ENCODE data around the gene LCOR.

LCOR gene

DNA sequence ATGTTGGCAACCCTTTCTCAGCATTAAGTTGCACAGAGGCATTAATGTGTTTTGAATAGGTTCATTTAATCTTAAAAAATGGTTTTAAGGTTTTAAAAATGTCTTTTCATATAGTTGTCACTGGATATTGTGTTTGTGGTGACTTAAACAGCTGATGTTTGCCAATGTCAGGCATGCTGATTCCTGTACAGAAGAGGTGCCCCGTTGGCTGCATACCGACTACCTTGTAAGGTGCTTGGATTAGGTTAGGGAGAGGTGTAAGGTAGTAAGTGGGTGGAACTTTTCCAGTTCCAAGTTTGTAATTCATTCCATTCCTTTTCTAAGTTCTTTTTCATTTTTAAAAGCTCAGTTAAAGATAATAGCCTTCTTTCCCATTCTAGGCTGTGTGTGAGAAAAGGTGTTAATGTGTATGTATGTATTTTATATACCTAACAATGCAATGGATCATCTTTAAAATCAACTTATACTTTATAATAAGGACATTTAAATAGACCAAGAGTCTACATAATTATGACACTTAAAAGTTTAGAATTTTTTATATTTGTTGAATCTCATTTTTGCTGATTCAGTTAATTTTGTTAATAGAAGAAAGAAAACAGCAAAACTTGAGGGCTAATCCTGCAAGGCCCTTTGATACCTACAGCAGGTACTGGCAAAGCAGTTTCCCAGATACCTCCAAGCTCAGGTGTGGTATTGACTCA, 155.2 kb downstream of the LCOR start:
- no peak for DNase-seq (ENCODE audit: low spot score)

DNA sequence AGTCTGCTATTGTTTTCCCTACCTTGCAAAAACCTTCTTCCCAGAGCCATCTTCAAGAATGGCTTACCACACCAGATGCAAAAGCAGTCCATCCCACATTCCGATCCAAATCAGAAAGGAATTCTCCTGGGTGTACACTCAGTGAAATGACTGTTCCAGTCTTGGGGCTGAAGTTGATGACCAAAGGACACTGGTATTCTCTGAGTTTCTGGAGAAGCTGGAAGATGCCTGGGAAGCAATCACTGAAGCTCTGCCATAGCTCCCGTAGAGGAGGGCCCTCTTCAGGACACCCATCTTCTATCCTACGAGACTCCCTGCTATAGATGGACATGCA, 155.7 kb downstream of the LCOR start:
- no peak for DNase-seq (ENCODE audit: low spot score)

DNA sequence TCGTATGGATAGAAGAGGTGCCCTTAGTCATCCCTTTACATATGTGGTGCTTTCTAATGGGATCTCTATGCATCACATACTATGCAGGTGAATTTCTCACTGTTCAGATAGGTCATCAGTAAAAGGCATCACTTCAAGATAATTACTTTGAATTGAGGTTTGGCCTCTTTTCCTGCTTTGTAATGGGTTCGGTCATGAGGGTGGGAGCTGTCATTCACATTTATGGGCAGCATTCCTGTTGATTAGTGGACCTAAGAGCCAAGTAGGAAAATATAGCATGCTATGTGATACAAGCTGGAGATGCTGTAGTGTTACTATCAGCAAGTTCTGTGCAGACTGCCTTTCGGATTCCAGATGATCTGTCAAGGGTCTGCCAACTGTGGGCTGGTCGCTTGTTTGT, 156.3 kb downstream of the LCOR start:
- DNase-seq (ENCODE audit: low spot score) = no peak

DNA sequence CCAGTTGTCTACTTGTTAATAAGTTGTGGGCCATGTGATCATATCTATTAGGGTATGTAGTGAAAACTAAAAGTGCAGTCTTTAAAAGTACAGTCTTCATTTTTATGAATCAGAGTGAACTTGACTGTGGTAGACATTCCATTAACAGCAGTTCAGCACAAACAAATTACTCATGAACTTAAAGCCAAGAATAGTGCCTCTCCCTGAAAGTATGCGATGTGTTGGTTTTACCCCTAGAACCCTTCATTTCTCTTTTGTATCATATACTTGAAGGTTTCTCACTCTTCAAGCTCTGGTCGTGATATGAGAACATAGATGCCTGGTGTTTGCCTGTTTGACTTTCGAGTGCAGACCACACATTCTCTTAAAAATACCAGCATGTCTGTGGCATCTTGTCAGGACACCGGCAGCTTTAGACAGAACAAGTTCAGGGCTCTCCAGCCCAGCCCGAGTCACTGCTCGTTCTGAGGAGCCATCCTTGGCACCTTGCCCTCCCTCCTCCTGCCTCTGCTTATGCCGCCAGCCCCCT, 159.3 kb downstream of the LCOR start:
- no peak for DNase-seq (ENCODE audit: low spot score)

DNA sequence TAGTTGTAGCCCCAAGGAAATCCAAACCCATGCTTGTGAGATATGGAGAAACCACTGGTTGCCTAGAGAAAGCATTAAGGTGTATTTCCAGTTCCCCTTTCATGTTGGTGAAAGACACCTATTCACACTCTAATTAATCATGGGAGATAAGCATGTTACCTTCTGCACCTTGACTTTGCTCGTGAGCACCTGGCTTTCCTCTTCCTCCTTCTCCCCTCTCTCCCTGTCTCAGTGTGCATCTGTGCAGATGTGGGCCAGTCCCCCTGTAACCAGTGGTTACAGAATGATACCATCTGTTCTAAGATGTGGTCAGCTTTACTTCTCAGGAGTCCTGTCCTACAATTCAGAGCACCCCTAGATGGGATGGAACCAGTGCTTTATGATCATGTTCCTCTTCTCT, 160.6 kb downstream of the LCOR start:
- no peak for DNase-seq (ENCODE audit: low spot score)

DNA sequence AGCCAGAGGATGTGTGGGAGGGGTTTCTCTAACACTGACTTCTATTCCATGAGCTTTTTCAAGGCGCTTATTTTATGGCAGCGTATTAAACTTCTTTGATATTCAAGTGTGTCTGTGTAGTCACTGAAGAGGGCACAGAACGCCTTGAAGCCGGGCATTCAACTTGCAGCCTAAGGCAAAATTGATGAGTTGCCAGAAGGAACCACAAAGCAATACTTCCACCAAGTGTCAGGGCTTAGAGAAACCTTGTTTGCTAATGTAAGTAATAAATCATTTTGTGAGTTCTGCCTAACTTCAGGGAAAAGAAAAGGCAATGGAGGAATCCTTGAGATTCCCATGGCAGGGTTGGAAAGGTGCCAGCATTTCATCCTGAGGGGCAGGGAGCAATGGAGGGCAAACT, 163.8 kb downstream of the LCOR start:
- no peak for DNase-seq (ENCODE audit: low spot score)

DNA sequence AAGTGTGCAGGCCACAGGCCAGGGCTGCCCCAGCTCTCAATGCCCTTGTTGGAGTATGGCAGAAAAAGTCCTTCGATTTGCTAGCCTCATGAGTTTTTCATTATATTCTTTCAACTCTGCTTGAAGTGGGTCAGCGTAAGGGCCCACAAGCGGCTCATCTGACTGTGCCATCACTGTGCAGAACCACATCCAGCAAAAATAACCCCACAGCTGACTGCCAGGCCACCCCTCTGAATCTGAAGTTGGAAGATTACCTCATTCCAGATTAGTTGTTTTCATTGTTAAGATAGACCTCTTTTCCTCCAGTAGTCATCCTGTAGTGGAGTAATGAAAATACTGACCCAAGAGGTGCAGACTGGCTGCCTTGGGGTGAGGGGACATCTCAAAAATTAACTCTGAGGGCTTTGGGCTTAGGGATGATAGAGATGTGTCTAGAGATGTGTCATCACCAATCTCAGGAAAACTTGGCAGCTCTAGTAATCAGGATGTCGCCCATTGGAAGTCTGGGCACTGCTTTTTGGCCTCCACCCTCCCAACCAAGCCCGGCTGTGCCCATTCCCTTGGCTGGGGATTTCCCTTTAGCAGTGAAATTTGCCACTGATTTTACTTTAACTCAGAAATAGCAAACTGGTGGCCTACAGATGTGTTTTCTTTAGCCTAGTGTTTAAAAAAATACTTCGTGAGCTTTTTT, 164.3 kb downstream of the LCOR start:
- no peak for DNase-seq (ENCODE audit: low spot score)

DNA sequence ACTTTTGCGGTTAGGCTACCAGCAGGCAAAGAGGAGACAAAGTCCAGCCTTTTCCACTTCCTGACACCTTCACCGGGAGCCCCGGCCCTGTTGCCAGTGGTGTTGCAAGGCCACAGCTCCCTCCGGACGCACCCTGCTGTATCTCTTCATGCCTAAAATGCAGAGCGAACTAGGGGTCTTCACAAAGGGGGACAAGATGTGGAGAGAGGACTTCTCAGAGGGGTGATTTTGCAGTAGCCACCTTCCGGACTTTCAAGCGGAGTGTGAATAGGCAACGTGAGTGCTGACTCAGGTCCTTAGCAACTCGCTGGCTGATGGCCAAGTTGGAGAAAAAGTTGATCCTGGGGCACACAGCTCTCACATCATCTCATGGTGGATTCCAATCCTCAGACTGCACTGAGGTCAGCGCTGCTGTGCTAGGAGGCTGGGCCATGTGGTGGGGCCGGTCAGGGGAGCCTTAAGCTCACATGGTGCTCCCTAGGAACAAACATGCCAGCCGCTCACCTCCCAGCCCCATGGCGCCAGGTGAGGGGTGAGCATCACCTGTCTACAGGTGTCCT, 166.3 kb downstream of the LCOR start:
- DNase-seq (ENCODE audit: low spot score) = no peak

DNA sequence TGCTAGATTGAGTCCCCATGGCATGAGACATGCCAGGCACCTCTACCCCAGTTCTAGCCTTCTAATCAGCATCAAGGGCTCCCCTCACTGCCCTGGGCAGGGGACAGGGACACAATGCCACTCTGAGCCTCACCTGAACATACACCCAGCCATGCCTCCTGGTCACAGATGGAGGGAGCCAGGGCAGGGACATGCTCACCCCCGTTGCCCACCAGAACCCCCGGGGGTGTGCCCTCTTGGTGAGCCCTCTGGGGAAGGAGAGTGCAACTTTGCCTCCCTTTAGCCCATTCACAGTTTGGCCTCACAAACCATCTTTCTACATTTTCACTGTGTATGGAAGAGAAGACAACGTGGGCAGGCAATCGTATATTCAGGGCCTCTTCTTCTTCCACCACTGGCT, 167.2 kb downstream of the LCOR start:
- no peak for DNase-seq (ENCODE audit: low spot score)

DNA sequence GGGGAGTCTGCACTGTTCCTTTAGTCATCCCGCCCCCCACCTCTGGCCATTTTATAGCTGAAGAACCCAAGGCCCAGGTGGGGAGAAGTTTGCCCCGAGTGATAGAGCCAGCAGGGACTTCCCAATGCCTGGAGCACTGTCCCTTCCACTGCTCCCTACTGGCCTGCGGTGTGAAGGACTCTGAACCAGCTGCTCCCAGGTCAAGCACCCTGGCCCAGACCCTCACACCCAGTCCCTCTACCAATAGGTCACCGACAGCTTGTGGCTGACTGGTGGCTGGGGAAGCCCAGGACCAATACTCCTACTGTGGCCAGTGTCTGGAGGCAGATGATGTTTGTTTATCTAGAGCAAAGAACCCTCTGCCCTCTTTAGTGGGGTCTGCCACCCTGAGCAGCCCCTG, 167.9 kb downstream of the LCOR start:
- DNase-seq (ENCODE audit: low spot score) = no peak

DNA sequence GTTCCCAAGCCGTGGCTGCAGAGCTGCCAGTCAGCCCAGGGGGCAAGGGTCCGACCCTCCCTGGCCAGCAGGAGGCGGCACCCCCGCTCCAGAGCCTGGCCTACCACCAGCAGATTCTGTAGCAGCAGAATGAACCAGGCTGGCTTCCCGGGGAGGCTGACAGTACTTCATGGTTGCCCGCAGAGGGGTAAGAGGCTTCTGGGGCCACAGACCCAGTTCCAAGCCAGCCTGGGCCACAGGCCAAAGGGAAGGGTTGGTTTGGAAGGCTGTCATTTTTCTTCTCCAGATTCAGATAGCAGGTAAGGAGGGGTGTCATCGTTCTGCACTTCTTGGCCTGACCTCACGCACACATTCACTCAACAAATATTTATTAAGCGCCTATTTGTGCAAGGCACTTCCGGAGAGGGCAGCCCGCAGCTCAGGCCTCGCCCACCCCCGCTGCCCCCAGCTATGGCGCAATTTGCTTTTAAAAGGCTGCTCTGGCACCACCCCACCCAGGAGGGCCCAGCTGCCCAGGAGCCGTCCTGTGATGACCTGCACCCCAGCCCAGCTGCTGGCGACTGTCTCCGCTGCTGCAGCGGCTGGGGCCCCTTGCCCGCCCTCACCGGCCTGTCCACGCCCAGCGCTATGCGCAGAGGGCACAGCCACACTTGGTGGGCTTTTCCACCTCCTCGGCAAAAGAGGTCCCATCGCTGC, 168.5 kb downstream of the LCOR start:
- DNase-seq (ENCODE audit: low spot score) = no peak

DNA sequence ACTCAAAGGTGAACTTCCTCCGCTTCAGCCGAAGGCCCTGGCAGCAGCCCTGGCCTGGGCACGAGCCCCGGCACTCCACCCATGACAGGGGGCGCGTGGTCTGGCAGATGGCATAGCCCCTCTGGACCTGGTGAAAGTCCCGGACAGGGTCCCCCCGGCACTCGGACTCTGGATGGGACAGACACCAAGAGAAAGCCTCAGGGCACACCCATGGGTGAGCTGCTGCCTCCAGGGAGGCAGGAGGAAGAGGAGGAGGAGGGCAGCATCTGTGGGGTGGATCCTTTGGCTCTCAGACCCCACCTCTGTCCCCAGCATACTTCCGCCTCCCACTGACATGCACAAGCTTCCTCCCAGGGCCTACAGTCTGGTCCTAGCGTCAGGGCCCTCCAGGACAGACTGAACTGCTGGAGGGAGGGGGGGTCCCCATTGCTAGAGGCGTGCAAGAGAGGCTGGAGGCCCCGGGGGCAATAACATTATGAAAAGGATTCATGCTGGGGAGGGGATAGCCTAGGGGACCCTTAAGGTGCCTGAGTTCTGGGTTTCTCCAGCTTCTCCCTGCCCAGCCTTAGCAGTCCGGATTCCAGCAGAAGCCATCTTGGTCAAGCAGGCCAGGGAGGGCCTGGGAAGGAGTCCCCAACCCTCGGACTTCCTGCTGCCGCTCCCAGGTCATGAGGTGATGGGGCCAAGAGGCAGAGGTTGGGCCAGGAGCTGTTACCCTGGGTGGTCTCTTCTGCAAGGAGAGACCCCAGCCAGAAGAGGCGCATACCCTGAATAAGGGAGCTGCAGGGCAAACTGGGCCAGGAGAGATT, 169.3 kb downstream of the LCOR start:
- no peak for DNase-seq (ENCODE audit: low spot score)

DNA sequence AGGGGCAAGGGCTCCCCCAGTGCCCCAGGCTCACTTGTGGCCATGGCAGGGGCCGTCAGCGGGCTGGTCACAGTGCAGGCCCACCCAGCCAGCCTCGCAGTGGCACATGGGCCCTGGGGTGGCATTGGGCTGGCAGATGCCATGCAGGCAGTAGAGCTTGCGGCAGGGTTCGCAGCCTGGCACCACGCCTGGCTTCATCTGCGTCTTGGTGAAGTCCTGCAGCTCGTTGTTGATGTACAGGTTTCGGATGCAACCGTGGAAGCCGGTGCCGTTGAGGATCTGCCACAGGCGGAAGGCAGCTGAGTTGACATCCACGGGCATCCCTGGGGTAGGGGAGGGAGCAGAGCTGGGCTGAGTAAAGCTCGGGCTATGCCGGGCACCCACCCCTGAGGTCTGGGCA, 170.6 kb downstream of the LCOR start:
- DNase-seq (ENCODE audit: low spot score) = no peak

DNA sequence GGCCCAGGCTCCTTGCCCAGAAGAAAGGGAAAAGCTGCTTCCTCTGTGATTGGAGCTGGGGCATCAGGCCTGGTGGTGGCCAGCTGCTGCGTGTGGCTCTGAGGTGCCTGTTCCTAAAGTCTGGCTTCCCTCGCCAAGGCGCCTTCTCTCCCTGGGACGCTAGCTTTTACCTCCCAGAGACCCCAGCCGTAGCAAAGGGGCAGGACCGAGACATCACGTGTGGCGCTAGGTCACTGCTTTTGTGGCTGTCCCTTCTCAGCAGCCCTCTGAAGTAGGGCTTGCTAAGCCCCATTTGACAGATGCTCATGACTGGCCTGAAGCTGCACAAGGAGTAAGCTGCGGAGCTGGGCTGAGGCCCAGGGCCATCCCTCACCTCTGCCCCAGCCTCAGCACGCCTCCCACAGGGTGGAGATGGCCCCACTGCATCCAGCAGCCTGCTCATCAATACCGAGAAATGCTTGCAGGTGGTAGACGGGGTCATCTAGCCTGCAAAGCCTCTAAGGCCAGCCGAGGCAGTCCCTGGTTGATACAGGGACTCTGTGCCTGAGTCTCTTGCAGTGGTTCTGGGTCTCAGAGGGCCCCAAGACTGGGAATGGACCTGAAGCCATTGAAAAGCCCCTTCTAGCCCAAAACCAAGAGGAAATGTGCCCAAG, 171.2 kb downstream of the LCOR start:
- DNase-seq (ENCODE audit: low spot score) = no peak

DNA sequence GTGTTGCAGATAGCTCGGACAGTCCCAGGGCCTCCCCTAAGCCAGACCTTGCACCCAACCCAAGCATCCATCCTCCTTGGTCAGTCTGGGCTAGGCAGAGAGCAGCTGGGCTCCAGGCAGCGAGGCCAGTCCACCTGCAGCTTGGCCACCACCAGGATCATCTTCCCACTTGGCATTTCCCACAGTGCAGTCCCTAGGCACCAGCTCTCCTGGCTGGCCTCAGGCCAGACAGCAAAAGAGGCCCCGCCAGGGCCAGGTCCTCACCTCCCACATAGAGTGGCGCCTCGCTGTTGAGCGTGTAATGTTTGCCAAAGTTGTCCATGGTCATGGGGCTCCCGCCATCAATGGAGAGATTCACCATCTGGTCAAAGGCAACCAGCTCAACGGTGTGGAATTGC, 171.7 kb downstream of the LCOR start:
- DNase-seq (ENCODE audit: low spot score) = no peak

DNA sequence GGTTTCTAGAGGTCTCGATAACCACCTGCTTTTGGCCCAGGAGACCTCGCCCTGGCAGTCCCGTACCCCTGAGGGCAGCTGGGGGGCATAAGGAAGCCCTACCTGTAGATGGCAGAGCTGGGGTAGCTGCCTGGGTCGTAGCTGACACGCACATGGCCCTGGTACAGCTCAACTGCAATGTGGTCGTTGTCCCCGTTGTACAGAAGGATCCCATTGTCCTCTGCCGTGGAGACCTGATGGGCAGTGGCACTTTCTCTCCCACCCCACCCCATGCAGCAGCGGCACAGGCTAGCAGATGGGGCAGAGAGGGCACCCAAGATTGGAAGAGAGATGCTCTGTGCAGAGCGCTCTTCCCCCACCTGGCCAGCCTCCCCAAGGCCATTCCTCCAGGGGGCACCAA, 172.5 kb downstream of the LCOR start:
- DNase-seq (ENCODE audit: low spot score) = no peak

DNA sequence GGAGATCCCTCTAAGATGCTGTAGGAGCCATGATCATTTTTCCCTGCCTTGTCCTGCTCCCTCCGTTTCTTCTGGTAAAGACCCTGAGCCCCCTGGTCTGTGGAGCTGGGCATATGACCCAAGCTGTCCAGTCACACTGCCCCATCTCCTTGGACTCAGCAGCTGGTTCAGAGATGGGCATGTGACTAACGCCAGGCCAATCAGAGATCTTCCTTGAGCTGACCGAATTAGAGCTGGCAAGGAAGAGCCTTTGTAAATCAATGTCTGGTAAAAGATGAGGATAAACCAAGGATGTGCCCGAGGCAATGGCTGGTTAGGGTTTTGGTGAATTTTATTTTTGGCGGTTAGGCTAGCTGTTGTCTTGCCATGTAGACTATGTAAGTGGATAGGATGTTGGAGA, 173.3 kb downstream of the LCOR start:
- DNase-seq (ENCODE audit: low spot score) = no peak

DNA sequence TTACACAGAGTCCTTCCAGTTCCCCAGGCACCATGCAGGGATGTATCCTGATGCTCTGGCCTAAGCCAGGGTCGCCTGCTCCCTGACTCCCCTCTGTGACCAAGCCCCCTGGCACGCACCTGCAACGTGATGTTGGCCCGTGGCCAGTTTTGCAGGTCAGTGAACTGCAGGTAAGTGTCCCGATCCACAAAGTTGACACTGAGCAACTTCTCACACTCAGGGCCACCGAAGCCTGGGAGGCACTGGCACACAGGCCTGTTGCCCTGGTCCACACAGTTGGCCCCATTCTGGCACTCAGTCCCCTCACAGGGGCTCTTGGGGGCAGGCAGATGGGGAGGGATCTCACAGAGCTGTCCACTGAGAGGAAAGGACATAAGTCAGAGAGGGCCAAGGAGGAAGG, 174.3 kb downstream of the LCOR start:
- no peak for DNase-seq (ENCODE audit: low spot score)

DNA sequence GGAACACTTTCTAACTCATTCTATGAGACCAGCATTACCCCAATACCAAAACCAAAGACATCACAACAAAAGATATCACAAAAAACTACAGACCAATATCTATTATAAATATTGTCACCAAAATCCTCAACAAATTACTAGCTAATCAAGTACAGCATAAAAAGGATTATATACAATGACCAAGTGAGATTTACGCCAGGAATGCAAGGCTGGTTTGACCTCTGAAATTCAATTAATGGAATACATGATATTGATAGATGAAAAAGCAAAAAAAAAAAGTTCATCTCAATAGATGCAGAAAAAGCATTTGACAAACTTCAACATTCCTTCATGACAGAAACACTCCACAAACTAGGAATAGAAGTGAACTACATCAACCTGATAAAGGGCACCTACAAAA, 175.3 kb downstream of the LCOR start:
- DNase-seq (ENCODE audit: low spot score) = no peak

DNA sequence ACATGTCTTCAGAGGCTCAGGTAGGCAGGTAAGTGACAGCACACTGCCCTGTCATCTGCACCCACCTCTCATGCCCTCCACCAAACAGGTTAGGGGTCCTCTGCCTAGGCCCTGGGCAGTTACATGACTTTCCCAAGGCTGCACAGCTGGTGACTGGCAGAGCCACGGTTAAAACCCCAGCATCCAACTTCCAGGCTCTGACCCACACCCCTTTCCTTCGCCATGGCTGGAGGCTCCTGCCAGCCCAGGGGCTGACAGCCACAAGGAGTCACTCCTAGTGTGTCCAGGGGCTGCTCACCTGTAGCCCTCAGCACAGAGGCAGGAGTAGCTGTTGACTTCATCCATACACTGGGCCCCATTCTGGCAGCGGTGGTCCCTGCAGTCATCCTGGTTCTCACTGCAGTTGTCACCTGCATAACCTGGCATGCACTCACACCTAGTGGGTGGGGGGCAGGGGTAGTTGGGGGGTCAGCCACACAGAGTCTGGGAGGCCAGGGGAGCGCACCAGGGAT, 178.7 kb downstream of the LCOR start:
- no peak for DNase-seq (ENCODE audit: low spot score)

DNA sequence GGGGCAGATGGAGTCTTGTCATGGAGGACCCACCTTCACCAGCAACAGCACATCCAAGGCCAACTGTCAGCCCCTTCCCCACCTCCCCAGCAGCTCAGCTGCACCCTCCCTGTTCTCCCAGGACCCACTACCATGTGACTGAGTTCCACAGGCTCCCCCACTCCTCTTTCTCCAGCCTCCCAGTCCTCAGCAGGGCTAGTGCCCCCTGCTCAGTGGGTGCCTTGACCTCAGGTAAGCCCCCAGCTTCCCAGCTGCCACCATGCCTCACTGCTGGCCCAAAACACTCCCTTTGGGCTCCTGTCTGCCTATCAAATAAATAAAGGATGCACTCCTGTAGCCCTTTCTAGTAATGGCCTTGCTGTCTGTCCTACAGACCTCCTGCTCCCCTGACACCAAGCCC, 179.3 kb downstream of the LCOR start:
- DNase-seq (ENCODE audit: low spot score) = no peak

All from Ammon's horn (tissue), 1 donor.